Tibial nerve (tissue), 4 donors: ENCODE data around the gene LDLRAP1. TPM values are rescaled to one million over a fixed set of nuclear protein-coding genes. Genes with fewer than 3 reads are reported as not detected.

Source experiments
- DNase-seq, 2 donors: peaks; one replicate each; pipeline ENCODE4 v3.0.0-alpha.2; 2019; ENCODE audit warnings: low spot score in 2 of 2
- H3K27ac ChIP-seq, 4 donors: fragments of 200-600 bp; sonication (generic) in 3 of 4; one replicate each; pipeline ENCODE4 v1.5.1; 2017 to 2019; ENCODE audit warnings: mild to moderate bottlenecking in 1 of 4
- H3K27me3 ChIP-seq, 2 donors: fragments of 200-600 bp; sonication (generic) in 1 of 2; one replicate each; pipeline versions ENCODE4 v1.5.1 to v1.6.0; 2017 to 2019
- H3K36me3 ChIP-seq, 3 donors: fragments of 200-600 bp; sonication (generic); one replicate each; pipeline ENCODE4 v1.5.1; 2018 to 2019
- H3K4me1 ChIP-seq, 4 donors: fragments of 200-600 bp; sonication (generic) in 3 of 4; one replicate each; pipeline ENCODE4 v1.5.1; 2017 to 2019
- H3K4me3 ChIP-seq, 4 donors: fragments of 200-600 bp; sonication (generic) in 3 of 4; one replicate each; pipeline ENCODE4 v1.5.1; 2017 to 2019; ENCODE audit warnings: mild to moderate bottlenecking in 1 of 4, moderate library complexity in 1 of 4
- H3K9me3 ChIP-seq, 4 donors: fragments of 200-600 bp; sonication (generic) in 3 of 4; one replicate each; pipeline ENCODE4 v1.5.1; 2017 to 2019
- EP300 ChIP-seq, 2 donors: sonication (generic); formaldehyde crosslinking; IDR thresholded peaks; one replicate each; pipeline ENCODE4 v1.6.1; 2017; ENCODE audit warnings: antibody characterized with exemption in 2 of 2, mild to moderate bottlenecking in 1 of 2
- POLR2A ChIP-seq, 2 donors: fragments of 450-650 bp; IDR thresholded peaks; one replicate each; pipeline ENCODE4 v1.6.1; 2017; ENCODE audit warnings: antibody characterized with exemption in 2 of 2, mild to moderate bottlenecking in 2 of 2, moderate library complexity in 2 of 2
- WGBS, 2 donors: methylation state at CpG; one replicate each; pipeline ENCODE4 v1.1.5; 2018; 5-methylcytosine and 5-hydroxymethylcytosine counted together
- total RNA-seq, 4 donors: library from RNA; depleted of rRNA; stranded (reverse); fragments of >200 nt; gene quantifications; one replicate each; pipeline ENCODE4 v1.1.0, GENCODE V29; 2016
- TF ChIP-seq, protein P1 (sequence below), 5 experiments: fragments of 200-600 bp in 3 of 5; fragments of 450-650 bp in 2 of 5; sonication (generic) in 3 of 5; IDR thresholded peaks; one replicate each; pipeline ENCODE4 v1.5.1; 2016 to 2019; ENCODE audit warnings: antibody characterized with exemption in 5 of 5, mild to moderate bottlenecking in 3 of 5, moderate library complexity in 2 of 5

LDLRAP1 gene
- total RNA-seq, 4 donors from 2014 or later = 10.9 to 28.5 (median 14.7) TPM

DNA sequence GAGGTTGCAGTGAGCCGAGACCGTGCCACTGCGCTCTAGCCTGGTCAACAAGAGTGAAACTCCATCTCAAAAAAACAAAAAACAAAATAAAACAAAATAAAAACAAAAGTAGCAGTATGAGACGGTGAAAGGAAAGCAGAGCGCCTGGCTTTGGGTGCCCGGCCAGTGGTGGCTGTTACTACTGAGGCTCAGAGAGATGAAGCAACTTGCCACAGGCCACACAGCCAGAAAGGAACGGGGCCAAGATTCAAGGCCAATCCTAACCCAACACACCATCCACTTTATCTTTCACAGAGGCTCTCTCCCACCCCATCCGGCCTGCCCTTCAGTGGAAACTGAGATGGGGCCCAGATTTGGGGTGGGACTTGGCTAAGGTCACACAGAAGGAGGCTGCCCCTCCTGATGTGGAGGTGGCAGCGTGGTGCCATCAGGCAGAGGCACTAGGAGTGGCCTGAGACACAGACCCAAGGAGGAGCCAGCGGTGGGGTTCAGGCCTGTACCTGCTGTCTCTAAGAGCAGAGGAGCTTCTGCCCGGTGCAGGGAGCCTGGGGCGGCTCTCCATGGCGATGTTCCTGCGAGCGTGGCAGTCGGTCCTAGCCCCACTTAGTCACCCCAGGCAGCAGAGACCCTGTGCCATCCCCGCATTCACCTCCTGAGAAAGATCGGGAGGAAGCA is 33.2 kb downstream of the LDLRAP1 start:
- Histone ChIP-seq H3K27ac (no peak overlapping the region), H3K9me3 (no peaks in the 10 kb centered on the region), H3K36me3 (no peaks in the 10 kb centered on the region), H3K4me3 (no peak overlapping the region), H3K27me3 (no peaks in the 10 kb centered on the region), H3K4me1 (peaks cover 0 to 12% (median 2%) of the 10 kb centered on the region in 4 donors)
- TF ChIP-seq EP300 (IDR thresholded peaks at IDR 0.05) = no peak
- TF ChIP-seq POLR2A (IDR thresholded peaks at IDR 0.05) = no peak
- TF ChIP-seq, protein P1, sequence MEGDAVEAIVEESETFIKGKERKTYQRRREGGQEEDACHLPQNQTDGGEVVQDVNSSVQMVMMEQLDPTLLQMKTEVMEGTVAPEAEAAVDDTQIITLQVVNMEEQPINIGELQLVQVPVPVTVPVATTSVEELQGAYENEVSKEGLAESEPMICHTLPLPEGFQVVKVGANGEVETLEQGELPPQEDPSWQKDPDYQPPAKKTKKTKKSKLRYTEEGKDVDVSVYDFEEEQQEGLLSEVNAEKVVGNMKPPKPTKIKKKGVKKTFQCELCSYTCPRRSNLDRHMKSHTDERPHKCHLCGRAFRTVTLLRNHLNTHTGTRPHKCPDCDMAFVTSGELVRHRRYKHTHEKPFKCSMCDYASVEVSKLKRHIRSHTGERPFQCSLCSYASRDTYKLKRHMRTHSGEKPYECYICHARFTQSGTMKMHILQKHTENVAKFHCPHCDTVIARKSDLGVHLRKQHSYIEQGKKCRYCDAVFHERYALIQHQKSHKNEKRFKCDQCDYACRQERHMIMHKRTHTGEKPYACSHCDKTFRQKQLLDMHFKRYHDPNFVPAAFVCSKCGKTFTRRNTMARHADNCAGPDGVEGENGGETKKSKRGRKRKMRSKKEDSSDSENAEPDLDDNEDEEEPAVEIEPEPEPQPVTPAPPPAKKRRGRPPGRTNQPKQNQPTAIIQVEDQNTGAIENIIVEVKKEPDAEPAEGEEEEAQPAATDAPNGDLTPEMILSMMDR (IDR thresholded peaks at IDR 0.05) = no peak
- 83 to 89% methylated on average over 17 to 18 of the region's 18 CpGs for WGBS, 2 donors
- no peak for DNase-seq

DNA sequence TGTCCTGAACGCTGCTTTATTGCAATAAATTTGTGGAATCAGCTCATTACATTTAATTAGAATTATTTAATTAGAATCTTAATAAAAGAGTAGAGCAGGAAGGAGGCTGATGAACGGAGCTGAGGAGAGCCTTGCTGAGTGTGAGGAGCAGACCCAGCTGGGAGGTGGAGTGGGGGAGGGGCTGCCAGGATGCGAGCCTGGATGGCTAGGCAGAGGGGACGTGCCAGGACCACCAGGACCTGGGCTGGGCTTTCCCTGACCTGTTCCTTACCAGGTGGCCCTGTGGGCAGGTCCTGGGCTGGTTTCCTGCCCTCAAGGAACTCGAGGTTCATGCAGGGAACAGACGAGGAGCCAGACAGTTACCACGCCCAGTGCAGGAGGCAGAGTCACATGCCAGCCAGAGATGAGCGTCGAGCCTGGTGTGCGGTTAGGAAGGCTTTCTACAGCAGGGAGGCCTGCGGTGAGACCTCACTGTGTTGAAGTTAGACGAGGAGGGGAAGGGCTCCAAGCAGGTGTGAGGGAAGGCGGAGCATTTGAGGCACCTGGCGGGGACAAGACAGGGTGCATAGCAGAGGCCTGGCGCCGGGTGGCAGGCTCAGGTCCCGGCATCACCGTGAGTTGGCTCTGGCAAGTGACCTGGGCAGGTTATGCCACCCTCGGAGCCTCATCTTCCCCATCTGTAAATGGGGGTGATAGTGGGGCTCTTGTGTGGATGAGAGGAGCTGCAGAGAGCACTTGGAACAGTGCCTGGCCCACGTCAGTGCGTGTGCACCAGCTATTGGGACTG is 33.9 kb downstream of the LDLRAP1 start:
- H3K4me3 ChIP-seq = no peak overlapping the region
- TF ChIP-seq EP300 (IDR thresholded peaks at IDR 0.05) = no peak
- TF ChIP-seq, protein P1 (IDR thresholded peaks at IDR 0.05) = no peak
- TF ChIP-seq POLR2A (IDR thresholded peaks at IDR 0.05) = no peak
- WGBS, 2 donors = 75 to 88% methylated on average over 21 of the region's 21 CpGs

DNA sequence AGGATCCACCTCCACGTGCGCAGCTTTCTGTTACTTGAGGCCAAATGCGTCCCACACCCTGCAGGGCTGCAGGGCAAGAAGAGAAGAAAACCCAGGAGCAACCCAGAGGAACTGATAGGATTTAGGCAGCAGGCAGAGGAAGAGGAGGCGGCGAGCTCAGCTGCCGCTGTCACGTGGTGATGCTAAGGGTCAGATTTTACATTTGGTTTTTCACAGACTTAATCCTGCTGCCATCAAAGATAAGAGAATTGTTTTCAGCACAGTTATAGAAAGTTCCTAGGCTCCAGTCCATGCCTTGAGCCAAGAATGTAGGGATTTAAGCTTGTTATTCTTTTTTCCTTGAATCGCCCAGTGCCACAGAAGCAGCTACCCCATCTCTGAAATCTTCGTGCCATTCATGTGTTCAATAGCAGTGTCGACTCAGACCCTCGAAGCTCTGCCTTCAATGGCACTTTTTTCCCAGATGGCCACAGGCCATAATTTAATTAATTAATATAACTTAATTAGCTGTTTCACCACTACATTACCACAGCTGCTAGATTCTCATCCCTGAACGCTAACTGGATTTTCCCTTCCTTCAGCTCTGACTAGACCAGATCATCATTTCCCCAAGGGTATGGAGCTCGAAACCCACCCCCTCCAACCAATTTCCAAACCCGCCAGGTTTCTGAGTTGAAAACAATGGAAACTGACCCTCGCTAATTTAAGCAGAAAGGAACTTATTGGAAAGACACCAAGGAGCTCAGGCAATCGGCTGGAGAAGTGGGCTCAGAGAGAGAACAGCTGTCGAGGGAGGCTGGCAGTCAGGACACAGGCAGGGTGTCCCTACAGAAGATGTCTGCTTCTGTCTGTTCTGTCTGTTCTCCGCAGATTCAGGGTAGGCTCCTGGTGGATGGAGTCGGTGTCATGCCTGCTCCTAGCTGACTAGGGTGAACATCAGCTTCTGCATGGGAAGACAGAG is 36.2 kb downstream of the LDLRAP1 start:
- Histone ChIP-seq H3K27me3 (no peaks in the 10 kb centered on the region), H3K9me3 (no peaks in the 10 kb centered on the region), H3K36me3 (no peaks in the 10 kb centered on the region), H3K4me3 (no peak overlapping the region), H3K27ac (no peak overlapping the region), H3K4me1 (no peaks in the 10 kb centered on the region)
- DNase-seq = no peak
- no peak for TF ChIP-seq POLR2A (IDR thresholded peaks at IDR 0.05)
- TF ChIP-seq, protein P1 (IDR thresholded peaks at IDR 0.05) = no peak
- no peak for TF ChIP-seq EP300 (IDR thresholded peaks at IDR 0.05)
- 78 to 80% methylated on average over 18 to 19 of the region's 19 CpGs for WGBS, 2 donors

More for the DNA sequence above, 33.9 kb downstream of the LDLRAP1 start:
- H3K4me1 ChIP-seq = peaks cover 0 to 9% (median 2%) of the 10 kb centered on the region in 4 donors
- H3K27me3 ChIP-seq = no peaks in the 10 kb centered on the region
- H3K27ac ChIP-seq = no peak overlapping the region
- no peaks in the 10 kb centered on the region for H3K9me3 ChIP-seq
- DNase-seq = no peak
- H3K36me3 ChIP-seq = no peaks in the 10 kb centered on the region

DNA sequence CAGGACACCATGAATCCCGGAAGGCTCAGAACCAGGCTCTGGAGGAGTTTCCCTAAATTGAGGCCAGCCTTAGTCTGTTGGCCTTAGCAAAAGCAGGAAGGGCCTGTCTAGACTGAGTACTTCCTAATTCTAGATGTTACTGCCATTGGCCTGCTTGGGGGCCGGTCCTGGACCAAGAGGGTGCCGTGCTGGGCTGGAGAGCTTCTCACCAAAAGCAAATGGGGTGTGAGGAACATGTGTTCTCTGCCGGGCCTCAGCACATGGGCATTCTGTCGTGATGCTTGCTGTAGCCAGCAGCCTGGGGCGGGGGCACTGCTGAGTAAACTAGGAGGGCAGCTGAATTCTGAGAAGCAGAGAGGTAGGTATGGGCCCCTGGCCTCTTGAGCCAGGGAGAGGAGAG is 37.5 kb downstream of the LDLRAP1 start:
- Histone ChIP-seq H3K27ac (no peak overlapping the region), H3K4me1 (no peaks in the 10 kb centered on the region)

More for the DNA sequence above, 37.5 kb downstream of the LDLRAP1 start:
- Histone ChIP-seq H3K36me3 (no peaks in the 10 kb centered on the region), H3K4me3 (no peak overlapping the region), H3K9me3 (no peaks in the 10 kb centered on the region), H3K27me3 (no peaks in the 10 kb centered on the region)
- 63 to 83% methylated on average over 6 of the region's 6 CpGs for WGBS, 2 donors
- DNase-seq = no peak
- no peak for TF ChIP-seq EP300 (IDR thresholded peaks at IDR 0.05)
- TF ChIP-seq, protein P1 (IDR thresholded peaks at IDR 0.05) = no peak
- TF ChIP-seq POLR2A (IDR thresholded peaks at IDR 0.05) = no peak
